Liver (tissue), 9 donors: ENCODE measurements around the gene RSAD2. TPM values are rescaled to one million over a fixed set of nuclear protein-coding genes. Genes with fewer than 3 reads are reported as not detected.

Experiments
- DNase-seq: peaks from one replicate; pipeline ENCODE4 v3.0.0-alpha.2; 2017; ENCODE audit warnings: low spot score
- H3K27ac ChIP-seq, 2 donors: one replicate each; pipeline ENCODE4 v1.7.0; 2013; ENCODE audit warnings: inconsistent platforms in 2 of 2, low read length in 2 of 2, control low read depth in 1 of 2, low read depth in 1 of 2, mild to moderate bottlenecking in 1 of 2
- H3K27me3 ChIP-seq, 4 donors: one replicate each; pipeline versions ENCODE4 v1.6.1 to v1.7.0; 2013; ENCODE audit warnings: low read length in 3 of 4, inconsistent platforms in 1 of 4, mild to moderate bottlenecking in 1 of 4, moderate library complexity in 1 of 4; ENCODE audit not compliant: control insufficient read depth in 4 of 4, insufficient read depth in 4 of 4
- H3K36me3 ChIP-seq, 4 donors: one replicate each; pipeline versions ENCODE4 v1.6.1 to v1.7.0; 2013; ENCODE audit warnings: low read length in 3 of 4, mild to moderate bottlenecking in 3 of 4, low read depth in 1 of 4, moderate library complexity in 1 of 4; ENCODE audit not compliant: control insufficient read depth in 4 of 4, insufficient read depth in 3 of 4
- H3K4me1 ChIP-seq, 4 donors: one replicate each; pipeline versions ENCODE4 v1.6.1 to v1.7.0; 2013; ENCODE audit warnings: low read length in 3 of 4, mild to moderate bottlenecking in 3 of 4, moderate library complexity in 1 of 4; ENCODE audit not compliant: control insufficient read depth in 4 of 4, insufficient read depth in 4 of 4
- H3K4me3 ChIP-seq, 3 donors: one replicate each; pipeline versions ENCODE4 v1.6.1 to v1.7.0; 2013; ENCODE audit warnings: low read length in 3 of 3, control low read depth in 1 of 3, low read depth in 1 of 3, mild to moderate bottlenecking in 1 of 3
- H3K9ac ChIP-seq, 2 donors: one replicate each; pipeline ENCODE4 v1.7.0; 2013; ENCODE audit warnings: low read length in 2 of 2, mild to moderate bottlenecking in 2 of 2, moderate library complexity in 2 of 2, control low read depth in 1 of 2, low read depth in 1 of 2
- H3K9me3 ChIP-seq, 4 donors: one replicate each; pipeline versions ENCODE4 v1.6.1 to v1.7.0; 2013; ENCODE audit warnings: low read length in 3 of 4; ENCODE audit not compliant: control insufficient read depth in 4 of 4
- FOXA1 ChIP-seq: IDR thresholded peaks from 2 replicates; pipeline ENCODE4 v1.6.1; 2016; ENCODE audit warnings: antibody characterized with exemption
- FOXA2 ChIP-seq: IDR thresholded peaks from 2 replicates; pipeline ENCODE4 v1.6.1; 2016; ENCODE audit warnings: antibody characterized with exemption
- GABPA ChIP-seq, 2 donors: IDR thresholded peaks in 1 of 2; conservative IDR thresholded peaks in 1 of 2; 2 replicates each; pipeline ENCODE4 v1.6.1; 2016; ENCODE audit warnings: antibody characterized with exemption in 2 of 2, mild to moderate bottlenecking in 1 of 2, moderate library complexity in 1 of 2
- HNF4A ChIP-seq, 2 donors: conservative IDR thresholded peaks; 2 replicates each; pipeline ENCODE4 v1.6.1; 2016; ENCODE audit warnings: antibody characterized with exemption in 2 of 2, mild to moderate bottlenecking in 2 of 2
- HNF4G ChIP-seq: IDR thresholded peaks from 2 replicates; pipeline ENCODE4 v1.6.1; 2016; ENCODE audit warnings: antibody characterized with exemption
- NR2F2 ChIP-seq: IDR thresholded peaks from 2 replicates; pipeline ENCODE4 v1.6.1; 2016; ENCODE audit warnings: antibody characterized with exemption
- RAD21 ChIP-seq, 2 donors: IDR thresholded peaks; 2 replicates each; pipeline ENCODE4 v1.6.1; 2016; ENCODE audit warnings: antibody characterized with exemption in 2 of 2, mild to moderate bottlenecking in 2 of 2
- RXRA ChIP-seq, 2 donors: IDR thresholded peaks; 2 replicates each; pipeline ENCODE4 v1.6.1; 2017 to 2018; ENCODE audit warnings: antibody characterized with exemption in 2 of 2, mild to moderate bottlenecking in 1 of 2
- SP1 ChIP-seq: IDR thresholded peaks from 2 replicates; pipeline ENCODE4 v1.6.1; 2018; ENCODE audit warnings: antibody characterized with exemption, mild to moderate bottlenecking
- TAF1 ChIP-seq: conservative IDR thresholded peaks from 2 replicates; pipeline ENCODE4 v1.6.1; 2016; ENCODE audit warnings: antibody characterized with exemption, mild to moderate bottlenecking
- YY1 ChIP-seq: IDR thresholded peaks from 2 replicates; pipeline ENCODE4 v1.6.1; 2016; ENCODE audit warnings: antibody characterized with exemption, mild to moderate bottlenecking
- WGBS: extraction: QIAGEN DNeasy Blood & Tissue Kit; methylation state at CpG from one replicate; pipeline ENCODE4 v1.1.7; 2013; 5-methylcytosine and 5-hydroxymethylcytosine counted together
- polyA plus RNA-seq, 2 donors: library from polyadenylated mRNA; stranded (reverse) in 1 of 2; unstranded in 1 of 2; fragments of 200-250 nt in 1 of 2; fragments of >200 nt in 1 of 2; fragmentation: Nextera tagmentation in 1 of 2; extraction: Ambion mirVana in 1 of 2; gene quantifications; one replicate each; pipeline versions ENCODE4 v1.2.1 to v1.2.3, GENCODE V29; 2013 to 2015
- total RNA-seq, 2 donors: library from RNA; depleted of rRNA; stranded (reverse); fragments of >200 nt; gene quantifications; one replicate each; pipeline ENCODE4 v1.2.3, GENCODE V29; 2014
- TF ChIP-seq, protein P1 (sequence below): IDR thresholded peaks from 2 replicates; pipeline ENCODE4 v1.6.1; 2016; ENCODE audit warnings: antibody characterized with exemption, mild to moderate bottlenecking
- TF ChIP-seq, protein P2 (sequence below): IDR thresholded peaks from 2 replicates; pipeline ENCODE4 v1.6.1; 2016; ENCODE audit warnings: antibody characterized with exemption
- TF ChIP-seq, protein P3 (sequence below): IDR thresholded peaks from 2 replicates; pipeline ENCODE4 v1.6.1; 2016; ENCODE audit warnings: antibody characterized with exemption
- TF ChIP-seq, protein P4 (sequence below): fragments of 150-350 bp; IDR thresholded peaks from 2 replicates; pipeline ENCODE4 v1.5.1; 2017; ENCODE audit warnings: improper control_type of control experiment, low read depth, low read length; ENCODE audit not compliant: missing input control
- TF ChIP-seq, protein P5 (sequence below): IDR thresholded peaks from 2 replicates; pipeline ENCODE4 v1.6.1; 2016; ENCODE audit warnings: antibody characterized with exemption
- donor health status: healthy.
- donor health status: healthy.
- donor health status: healthy.
- donor health status: healthy.
- donor health status: healthy.

Gene RSAD2
- total and polyA plus RNA-seq, 4 donors: 1.3 to 15.9 (median 1.9) TPM

DNA sequence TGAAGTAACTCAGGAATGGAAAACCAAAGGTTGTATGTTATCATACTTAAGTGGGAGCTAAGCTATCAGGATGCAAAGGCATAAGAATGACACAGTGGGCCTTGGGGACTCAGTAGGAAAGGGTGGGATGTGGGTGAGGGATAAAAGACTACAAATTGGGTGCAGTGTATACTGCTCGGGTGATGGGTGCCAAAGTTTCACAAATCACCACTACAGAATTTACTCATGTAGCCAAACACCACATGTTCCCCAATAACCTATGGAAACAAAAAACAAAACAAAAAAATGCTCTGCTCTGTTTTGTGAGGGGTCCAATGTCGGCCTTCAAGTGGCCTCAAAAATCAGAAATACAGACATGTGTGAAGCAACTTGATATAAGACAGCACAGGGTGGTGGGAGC lies 30.7 kb downstream of the RSAD2 start (continued):
- TF ChIP-seq, protein P1, sequence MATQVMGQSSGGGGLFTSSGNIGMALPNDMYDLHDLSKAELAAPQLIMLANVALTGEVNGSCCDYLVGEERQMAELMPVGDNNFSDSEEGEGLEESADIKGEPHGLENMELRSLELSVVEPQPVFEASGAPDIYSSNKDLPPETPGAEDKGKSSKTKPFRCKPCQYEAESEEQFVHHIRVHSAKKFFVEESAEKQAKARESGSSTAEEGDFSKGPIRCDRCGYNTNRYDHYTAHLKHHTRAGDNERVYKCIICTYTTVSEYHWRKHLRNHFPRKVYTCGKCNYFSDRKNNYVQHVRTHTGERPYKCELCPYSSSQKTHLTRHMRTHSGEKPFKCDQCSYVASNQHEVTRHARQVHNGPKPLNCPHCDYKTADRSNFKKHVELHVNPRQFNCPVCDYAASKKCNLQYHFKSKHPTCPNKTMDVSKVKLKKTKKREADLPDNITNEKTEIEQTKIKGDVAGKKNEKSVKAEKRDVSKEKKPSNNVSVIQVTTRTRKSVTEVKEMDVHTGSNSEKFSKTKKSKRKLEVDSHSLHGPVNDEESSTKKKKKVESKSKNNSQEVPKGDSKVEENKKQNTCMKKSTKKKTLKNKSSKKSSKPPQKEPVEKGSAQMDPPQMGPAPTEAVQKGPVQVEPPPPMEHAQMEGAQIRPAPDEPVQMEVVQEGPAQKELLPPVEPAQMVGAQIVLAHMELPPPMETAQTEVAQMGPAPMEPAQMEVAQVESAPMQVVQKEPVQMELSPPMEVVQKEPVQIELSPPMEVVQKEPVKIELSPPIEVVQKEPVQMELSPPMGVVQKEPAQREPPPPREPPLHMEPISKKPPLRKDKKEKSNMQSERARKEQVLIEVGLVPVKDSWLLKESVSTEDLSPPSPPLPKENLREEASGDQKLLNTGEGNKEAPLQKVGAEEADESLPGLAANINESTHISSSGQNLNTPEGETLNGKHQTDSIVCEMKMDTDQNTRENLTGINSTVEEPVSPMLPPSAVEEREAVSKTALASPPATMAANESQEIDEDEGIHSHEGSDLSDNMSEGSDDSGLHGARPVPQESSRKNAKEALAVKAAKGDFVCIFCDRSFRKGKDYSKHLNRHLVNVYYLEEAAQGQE: no peak
- TF ChIP-seq, protein P2, sequence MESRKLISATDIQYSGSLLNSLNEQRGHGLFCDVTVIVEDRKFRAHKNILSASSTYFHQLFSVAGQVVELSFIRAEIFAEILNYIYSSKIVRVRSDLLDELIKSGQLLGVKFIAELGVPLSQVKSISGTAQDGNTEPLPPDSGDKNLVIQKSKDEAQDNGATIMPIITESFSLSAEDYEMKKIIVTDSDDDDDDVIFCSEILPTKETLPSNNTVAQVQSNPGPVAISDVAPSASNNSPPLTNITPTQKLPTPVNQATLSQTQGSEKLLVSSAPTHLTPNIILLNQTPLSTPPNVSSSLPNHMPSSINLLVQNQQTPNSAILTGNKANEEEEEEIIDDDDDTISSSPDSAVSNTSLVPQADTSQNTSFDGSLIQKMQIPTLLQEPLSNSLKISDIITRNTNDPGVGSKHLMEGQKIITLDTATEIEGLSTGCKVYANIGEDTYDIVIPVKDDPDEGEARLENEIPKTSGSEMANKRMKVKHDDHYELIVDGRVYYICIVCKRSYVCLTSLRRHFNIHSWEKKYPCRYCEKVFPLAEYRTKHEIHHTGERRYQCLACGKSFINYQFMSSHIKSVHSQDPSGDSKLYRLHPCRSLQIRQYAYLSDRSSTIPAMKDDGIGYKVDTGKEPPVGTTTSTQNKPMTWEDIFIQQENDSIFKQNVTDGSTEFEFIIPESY: no peak
- TF ChIP-seq FOXA1: no peak

DNA sequence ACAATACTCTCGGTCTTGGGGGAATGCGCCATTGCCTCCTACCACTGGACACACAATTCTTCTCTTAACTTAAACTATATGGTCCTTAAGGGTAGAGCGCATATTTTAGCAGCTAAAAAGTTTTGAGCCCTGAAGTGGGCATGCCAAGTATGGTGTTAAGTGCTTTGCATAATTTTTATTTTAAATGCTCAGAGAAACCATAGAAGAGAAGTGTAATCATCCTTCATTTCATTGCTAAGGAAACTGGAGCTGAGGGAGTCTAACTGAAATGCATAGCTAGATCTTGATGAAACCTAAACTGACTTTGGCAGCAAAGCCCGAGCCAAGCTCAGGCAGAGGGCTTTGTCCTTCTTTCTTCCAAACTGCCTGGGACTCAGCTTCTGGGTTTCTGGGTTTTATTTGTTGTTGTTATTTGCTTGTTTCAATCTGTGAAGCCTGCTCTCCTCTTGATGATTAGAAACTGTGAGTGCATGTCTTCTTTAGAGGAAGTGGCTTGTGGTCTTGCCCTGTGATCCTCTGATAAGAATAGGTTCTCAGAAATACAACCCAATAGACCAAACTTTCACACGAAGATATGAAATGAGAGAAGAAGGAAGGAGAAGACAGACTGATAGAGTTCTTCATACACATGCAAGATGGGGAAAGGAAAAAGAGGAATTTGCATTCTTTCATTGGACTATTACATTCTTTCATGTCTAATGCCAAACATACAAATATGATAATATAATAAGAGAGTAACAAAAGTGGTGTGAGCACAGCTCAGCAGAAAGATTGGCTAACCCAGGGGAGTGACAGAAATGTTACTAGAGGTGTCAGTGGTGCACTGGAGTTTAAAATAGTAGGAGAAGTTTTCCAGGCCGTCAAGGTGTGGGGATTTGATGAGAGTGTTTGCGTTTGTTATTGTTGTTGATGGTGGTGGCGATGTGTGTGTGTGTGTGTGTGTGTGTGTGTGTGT lies 32.1 kb downstream of the RSAD2 start:
- no peaks in the 10 kb centered on the region for H3K27me3 ChIP-seq
- H3K9me3 ChIP-seq: no peaks in the 10 kb centered on the region
- H3K9ac ChIP-seq: no peak overlapping the region
- no peaks in the 10 kb centered on the region for H3K36me3 ChIP-seq
- H3K27ac ChIP-seq: no peak overlapping the region
- no peak for DNase-seq
- no peaks in the 10 kb centered on the region for H3K4me1 ChIP-seq
- TF ChIP-seq FOXA2: no peak
- no peak for TF ChIP-seq TAF1
- TF ChIP-seq HNF4G: no peak
- TF ChIP-seq FOXA1: no peak
- no peak for TF ChIP-seq RXRA (IDR thresholded peaks at IDR 0.05)
- TF ChIP-seq GABPA (IDR thresholded peaks at IDR 0.05 in 1 of 2, conservative IDR thresholded peaks at IDR 0.05 in 1 of 2): no peak
- no peak for TF ChIP-seq HNF4A (conservative IDR thresholded peaks at IDR 0.05)
- TF ChIP-seq YY1: no peak
- TF ChIP-seq, protein P3, sequence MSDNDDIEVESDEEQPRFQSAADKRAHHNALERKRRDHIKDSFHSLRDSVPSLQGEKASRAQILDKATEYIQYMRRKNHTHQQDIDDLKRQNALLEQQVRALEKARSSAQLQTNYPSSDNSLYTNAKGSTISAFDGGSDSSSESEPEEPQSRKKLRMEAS: no peak
- no peak for TF ChIP-seq SP1
- WGBS: 81% methylated on average over 8 of the region's 8 CpGs
- H3K4me3 ChIP-seq: no peak overlapping the region

DNA sequence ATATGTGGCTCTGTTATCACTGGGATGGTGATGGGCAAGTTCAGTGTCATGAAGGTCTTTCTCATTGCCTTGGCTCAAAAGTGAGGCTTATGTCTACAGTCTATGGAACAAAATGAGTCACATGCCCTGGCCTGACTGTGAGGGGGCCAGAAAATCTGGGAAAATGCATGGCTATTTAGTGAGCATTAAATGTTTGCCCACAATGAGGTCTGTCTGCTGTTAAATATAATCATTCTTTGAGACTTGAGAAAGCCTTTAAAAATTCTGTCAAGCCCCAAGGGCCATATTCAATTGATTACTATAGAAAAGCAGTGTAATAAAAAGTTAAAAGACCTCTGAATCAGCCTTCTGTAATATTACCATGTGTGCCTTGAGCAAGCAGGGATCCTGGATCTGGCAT lies 34.1 kb downstream of the RSAD2 start:
- Histone ChIP-seq H3K36me3 (no peaks in the 10 kb centered on the region), H3K27me3 (no peaks in the 10 kb centered on the region), H3K4me3 (no peak overlapping the region), H3K4me1 (no peaks in the 10 kb centered on the region), H3K9me3 (no peaks in the 10 kb centered on the region), H3K9ac (no peak overlapping the region), H3K27ac (no peak overlapping the region)
- TF ChIP-seq HNF4A (conservative IDR thresholded peaks at IDR 0.05) (no peak), FOXA2 (no peak), GABPA (IDR thresholded peaks at IDR 0.05 in 1 of 2, conservative IDR thresholded peaks at IDR 0.05 in 1 of 2) (no peak), NR2F2 (no peak), YY1 (no peak), TAF1 (no peak), RXRA (IDR thresholded peaks at IDR 0.05) (no peak), FOXA1 (no peak), RAD21 (IDR thresholded peaks at IDR 0.05) (no peak), SP1 (no peak)
- TF ChIP-seq, protein P4, sequence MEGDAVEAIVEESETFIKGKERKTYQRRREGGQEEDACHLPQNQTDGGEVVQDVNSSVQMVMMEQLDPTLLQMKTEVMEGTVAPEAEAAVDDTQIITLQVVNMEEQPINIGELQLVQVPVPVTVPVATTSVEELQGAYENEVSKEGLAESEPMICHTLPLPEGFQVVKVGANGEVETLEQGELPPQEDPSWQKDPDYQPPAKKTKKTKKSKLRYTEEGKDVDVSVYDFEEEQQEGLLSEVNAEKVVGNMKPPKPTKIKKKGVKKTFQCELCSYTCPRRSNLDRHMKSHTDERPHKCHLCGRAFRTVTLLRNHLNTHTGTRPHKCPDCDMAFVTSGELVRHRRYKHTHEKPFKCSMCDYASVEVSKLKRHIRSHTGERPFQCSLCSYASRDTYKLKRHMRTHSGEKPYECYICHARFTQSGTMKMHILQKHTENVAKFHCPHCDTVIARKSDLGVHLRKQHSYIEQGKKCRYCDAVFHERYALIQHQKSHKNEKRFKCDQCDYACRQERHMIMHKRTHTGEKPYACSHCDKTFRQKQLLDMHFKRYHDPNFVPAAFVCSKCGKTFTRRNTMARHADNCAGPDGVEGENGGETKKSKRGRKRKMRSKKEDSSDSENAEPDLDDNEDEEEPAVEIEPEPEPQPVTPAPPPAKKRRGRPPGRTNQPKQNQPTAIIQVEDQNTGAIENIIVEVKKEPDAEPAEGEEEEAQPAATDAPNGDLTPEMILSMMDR: no peak
- TF ChIP-seq, protein P3: no peak
- TF ChIP-seq, protein P2: no peak
- TF ChIP-seq, protein P5, sequence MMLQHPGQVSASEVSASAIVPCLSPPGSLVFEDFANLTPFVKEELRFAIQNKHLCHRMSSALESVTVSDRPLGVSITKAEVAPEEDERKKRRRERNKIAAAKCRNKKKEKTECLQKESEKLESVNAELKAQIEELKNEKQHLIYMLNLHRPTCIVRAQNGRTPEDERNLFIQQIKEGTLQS: no peak
- DNase-seq: no peak
